B cell (primary cell): ENCODE measurements around the gene MAS1L. TPM values are rescaled to one million over a fixed set of nuclear protein-coding genes. Genes with fewer than 3 reads are reported as not detected.

ENCODE experiments used
- ATAC-seq: fragments of 200-7000 bp; cut with Tn5 transposase; one replicate; pipeline ENCODE4 v1.10.0; 2021; ENCODE audit warnings: low read depth, mild to moderate bottlenecking, moderate number of reproducible peaks, moderate library complexity
- CTCF ChIA-PET: fragments of 350-600 bp; sonication (Branson Sonifier 250); formaldehyde crosslinking; loops from one replicate; lab custom pipeline; 2021; ENCODE audit warnings: antibody characterized with exemption, inconsistent platforms; lab: Charles Lee
- POLR2A ChIA-PET: fragments of 350-600 bp; sonication (Branson Sonifier 250); formaldehyde crosslinking; loops from one replicate; lab custom pipeline; 2021; ENCODE audit warnings: antibody characterized with exemption; lab: Charles Lee
- DNase-seq: peaks from one replicate; pipeline ENCODE4 v3.0.0; 2013
- H2AFZ ChIP-seq: 2 replicates; pipeline ENCODE4 v1.6.1; 2012; ENCODE audit warnings: mild to moderate bottlenecking, low read depth, low read length; ENCODE audit not compliant: insufficient read depth, poor library complexity, severe bottlenecking
- H3K27ac ChIP-seq, 2 donors: 1 replicate in 1 of 2; 2 replicates in 1 of 2; pipeline ENCODE4 v1.5.1; 2012 to 2013; ENCODE audit warnings: low read length in 2 of 2, mild to moderate bottlenecking in 2 of 2, moderate library complexity in 1 of 2
- H3K27me3 ChIP-seq, 4 experiments: fragments of 200-600 bp in 1 of 4; sonication (generic) in 1 of 4; replicated peaks in 1 of 4; 1 replicate in 2 of 4; 2 replicates in 2 of 4; pipeline versions ENCODE4 v1.6.1 to v1.7.0; 2013 to 2016; ENCODE audit warnings: low read length in 3 of 4, mild to moderate bottlenecking in 2 of 4, mixed read lengths in 1 of 4, moderate library complexity in 1 of 4; ENCODE audit not compliant: insufficient read depth in 4 of 4, control insufficient read depth in 3 of 4; ENCODE audit errors: control extremely low read depth in 1 of 4
- H3K36me3 ChIP-seq, 2 experiments: replicated peaks in 1 of 2; 1 replicate in 1 of 2; 2 replicates in 1 of 2; pipeline versions ENCODE4 v1.6.1 to v1.7.1; 2013; ENCODE audit warnings: low read length in 1 of 2; ENCODE audit not compliant: insufficient read depth in 2 of 2, control insufficient read depth in 1 of 2; ENCODE audit errors: control extremely low read depth in 1 of 2, extremely low read depth in 1 of 2
- H3K4me1 ChIP-seq, 2 donors: fragments of 200-600 bp in 1 of 2; sonication (generic) in 1 of 2; 1 replicate in 1 of 2; 2 replicates in 1 of 2; pipeline versions ENCODE4 v1.5.1 to v1.6.1; 2013 to 2017; ENCODE audit warnings: low read length in 2 of 2; ENCODE audit not compliant: control insufficient read depth in 2 of 2, insufficient read depth in 2 of 2
- H3K4me2 ChIP-seq: replicated peaks from 2 replicates; pipeline ENCODE3; 2012; ENCODE audit warnings: mild to moderate bottlenecking, low read depth, low read length; ENCODE audit not compliant: poor library complexity, severe bottlenecking
- H3K4me3 ChIP-seq, 5 experiments: fragments of 200-600 bp in 1 of 5; sonication (generic) in 1 of 5; 1 replicate in 3 of 5; 2 replicates in 2 of 5; pipeline versions ENCODE4 v1.5.1 to v1.7.0; 2011 to 2016; ENCODE audit warnings: low read length in 4 of 5, mild to moderate bottlenecking in 4 of 5, low read depth in 2 of 5, control low read depth in 1 of 5, moderate library complexity in 1 of 5; ENCODE audit not compliant: insufficient read depth in 1 of 5; ENCODE audit errors: control extremely low read depth in 1 of 5, extremely low read depth in 1 of 5
- H3K79me2 ChIP-seq: fragments of 200-600 bp; sonication (generic); one replicate; pipeline ENCODE4 v1.6.0; 2016; ENCODE audit warnings: low read length; ENCODE audit not compliant: control insufficient read depth, insufficient read depth
- H3K9ac ChIP-seq: fragments of 200-600 bp; sonication (generic); 2 replicates; pipeline ENCODE4 v1.6.1; 2017; ENCODE audit warnings: mild to moderate bottlenecking, low read length, moderate library complexity
- H3K9me3 ChIP-seq, 3 donors: one replicate each; pipeline versions ENCODE4 v1.6.1 to v1.7.1; 2013; ENCODE audit warnings: low read length in 2 of 3; ENCODE audit not compliant: control insufficient read depth in 2 of 3, insufficient read depth in 1 of 3; ENCODE audit errors: control extremely low read depth in 1 of 3
- H4K20me1 ChIP-seq: 2 replicates; pipeline ENCODE4 v1.6.0; 2012; ENCODE audit warnings: mild to moderate bottlenecking, low read length; ENCODE audit not compliant: insufficient read depth, control insufficient read depth, poor library complexity, severe bottlenecking
- H3K27ac Mint-ChIP-seq: one replicate; pipeline ENCODE4 v1.8.0; 2021; ENCODE audit warnings: mixed read lengths
- H3K27me3 Mint-ChIP-seq: one replicate; pipeline ENCODE4 v1.8.0; 2021; ENCODE audit warnings: mixed read lengths
- H3K4me1 Mint-ChIP-seq: one replicate; pipeline ENCODE4 v1.8.0; 2021; ENCODE audit warnings: mixed read lengths
- H3K4me3 Mint-ChIP-seq: one replicate; pipeline ENCODE4 v1.8.0; 2021; ENCODE audit warnings: mixed read lengths
- H3K9me3 Mint-ChIP-seq: one replicate; pipeline ENCODE4 v1.8.0; 2022; ENCODE audit warnings: mixed read lengths; ENCODE audit not compliant: insufficient read depth
- EZH2 ChIP-seq: IDR thresholded peaks from 2 replicates; pipeline ENCODE4 v1.6.1; 2012; ENCODE audit warnings: borderline replicate concordance, low read depth, mild to moderate bottlenecking, moderate library complexity, low read length; ENCODE audit not compliant: insufficient read depth, poor library complexity, severe bottlenecking
- WGBS: methylation state at CpG from one replicate; pipeline ENCODE4 v1.1.5; 2013; ENCODE audit warnings: missing lambda C conversion rate; ENCODE audit not compliant: insufficient coverage; 5-methylcytosine and 5-hydroxymethylcytosine counted together
- intact Hi-C: fragments of 100-400 bp; cut with micrococcal nuclease; formaldehyde crosslinking; loops from one replicate; pipeline ENCODE4 v1.10.0; 2022
- polyA plus RNA-seq: library from polyadenylated mRNA; depleted of rRNA; stranded (reverse); fragments of >200 nt; gene quantifications from 2 replicates; pipeline ENCODE4 v1.2.3, GENCODE V29; 2012
- total RNA-seq, 2 donors: library from RNA; stranded (reverse); fragments of 120-200 nt in 1 of 2; gene quantifications; 1 replicate in 1 of 2; 2 replicates in 1 of 2; pipeline versions ENCODE4 v1.2.3 to v1.2.4, GENCODE V29; 2013 to 2022
- TF ChIP-seq, protein P1 (sequence below): fragments of 200-600 bp; IDR thresholded peaks from one replicate; pipeline ENCODE4 v1.8.0; 2022; ENCODE audit warnings: antibody characterized with exemption, mild to moderate bottlenecking

Gene MAS1L
- total and polyA plus RNA-seq, 2 donors (not counting 1 experiment from before 2014, with no cell fraction given): not detected

DNA sequence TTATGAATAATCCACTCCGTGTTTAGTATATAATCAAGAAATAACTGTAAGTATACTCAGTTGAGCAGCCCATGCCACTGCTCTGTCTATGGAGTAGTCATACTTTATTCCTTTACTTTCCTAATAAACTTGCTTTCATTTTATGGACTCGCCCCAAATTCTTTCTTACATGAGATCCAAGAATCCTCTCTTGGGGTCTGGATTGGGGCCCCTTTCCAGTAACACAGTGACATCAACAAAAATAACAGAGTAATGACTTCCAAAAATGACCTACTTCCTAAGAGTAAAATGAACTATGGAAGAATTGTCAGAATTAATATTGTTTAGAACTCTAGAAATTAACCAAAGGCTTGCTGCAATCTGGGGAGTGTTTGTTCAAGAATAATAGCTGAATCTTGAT, 22.0 kb downstream of the MAS1L start:
- H3K27ac ChIP-seq: no peak overlapping the region
- POLR2A ChIA-PET: no interaction called here
- no peak overlapping the region for H3K4me2 ChIP-seq
- H4K20me1 ChIP-seq: no peaks in the 10 kb centered on the region
- no CpG with 5 or more reads among the region's 2 CpGs for WGBS
- no peaks in the 10 kb centered on the region for H3K9me3 ChIP-seq
- Mint-ChIP-seq H3K4me1 (no peaks in the 10 kb centered on the region), H3K27me3 (peaks cover 25% of the 10 kb centered on the region), H3K27ac (no peak overlapping the region), H3K4me3 (no peak overlapping the region), H3K9me3 (no peaks in the 10 kb centered on the region)
- no peaks in the 10 kb centered on the region for H3K4me1 ChIP-seq
- intact Hi-C loops: no loop called here
- no peak overlapping the region for H3K9ac ChIP-seq
- DNase-seq: no peak
- H3K27me3 ChIP-seq: peaks cover 0 to 11% (median 3%) of the 10 kb centered on the region in 4 experiments
- no peaks in the 10 kb centered on the region for H3K36me3 ChIP-seq
- no peak for TF ChIP-seq EZH2
- TF ChIP-seq, protein P1, sequence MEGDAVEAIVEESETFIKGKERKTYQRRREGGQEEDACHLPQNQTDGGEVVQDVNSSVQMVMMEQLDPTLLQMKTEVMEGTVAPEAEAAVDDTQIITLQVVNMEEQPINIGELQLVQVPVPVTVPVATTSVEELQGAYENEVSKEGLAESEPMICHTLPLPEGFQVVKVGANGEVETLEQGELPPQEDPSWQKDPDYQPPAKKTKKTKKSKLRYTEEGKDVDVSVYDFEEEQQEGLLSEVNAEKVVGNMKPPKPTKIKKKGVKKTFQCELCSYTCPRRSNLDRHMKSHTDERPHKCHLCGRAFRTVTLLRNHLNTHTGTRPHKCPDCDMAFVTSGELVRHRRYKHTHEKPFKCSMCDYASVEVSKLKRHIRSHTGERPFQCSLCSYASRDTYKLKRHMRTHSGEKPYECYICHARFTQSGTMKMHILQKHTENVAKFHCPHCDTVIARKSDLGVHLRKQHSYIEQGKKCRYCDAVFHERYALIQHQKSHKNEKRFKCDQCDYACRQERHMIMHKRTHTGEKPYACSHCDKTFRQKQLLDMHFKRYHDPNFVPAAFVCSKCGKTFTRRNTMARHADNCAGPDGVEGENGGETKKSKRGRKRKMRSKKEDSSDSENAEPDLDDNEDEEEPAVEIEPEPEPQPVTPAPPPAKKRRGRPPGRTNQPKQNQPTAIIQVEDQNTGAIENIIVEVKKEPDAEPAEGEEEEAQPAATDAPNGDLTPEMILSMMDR: no peak
- H3K79me2 ChIP-seq: no peaks in the 10 kb centered on the region
- H3K4me3 ChIP-seq: no peak overlapping the region
- no peak for ATAC-seq
- CTCF ChIA-PET: no interaction called here
- H2AFZ ChIP-seq: no peak overlapping the region

DNA sequence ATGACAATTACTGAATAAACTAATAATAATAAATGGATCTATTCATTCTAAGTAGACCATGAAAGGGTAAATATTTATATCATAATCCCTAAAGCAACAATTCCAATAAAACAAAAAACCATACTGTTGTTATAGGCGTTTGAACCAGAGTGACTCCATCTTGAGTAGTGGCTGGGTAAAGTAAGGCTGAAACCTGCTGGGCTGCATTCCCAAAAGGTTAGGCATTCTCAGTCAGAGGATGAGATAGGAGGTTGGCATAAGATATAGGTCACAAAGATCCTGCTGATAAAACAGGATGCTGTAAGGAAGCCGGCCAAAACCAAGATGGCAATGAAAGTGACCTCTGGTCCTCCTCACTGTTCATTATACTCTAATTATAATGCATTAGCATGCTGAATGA, 22.5 kb downstream of the MAS1L start:
- intact Hi-C loops: no loop called here
- Mint-ChIP-seq H3K4me3 (no peak overlapping the region), H3K9me3 (no peaks in the 10 kb centered on the region), H3K4me1 (no peaks in the 10 kb centered on the region), H3K27ac (no peak overlapping the region), H3K27me3 (peaks cover 25% of the 10 kb centered on the region)
- 100% methylated on average over 1 of the region's 2 CpGs for WGBS
- no peak for ATAC-seq
- Histone ChIP-seq H3K27me3 (peaks cover 0 to 11% (median 3%) of the 10 kb centered on the region in 4 experiments), H3K4me3 (no peak overlapping the region), H2AFZ (no peak overlapping the region), H3K4me2 (no peak overlapping the region), H4K20me1 (no peaks in the 10 kb centered on the region), H3K4me1 (no peaks in the 10 kb centered on the region), H3K79me2 (no peaks in the 10 kb centered on the region), H3K9ac (no peak overlapping the region), H3K9me3 (no peaks in the 10 kb centered on the region), H3K27ac (no peak overlapping the region), H3K36me3 (no peaks in the 10 kb centered on the region)
- ChIA-PET POLR2A (no interaction called here), CTCF (no interaction called here)
- DNase-seq: no peak
- TF ChIP-seq EZH2: no peak
- TF ChIP-seq, protein P1: no peak
